Heart right ventricle (tissue), 16 donors: Measurements from ENCODE around the gene HABP2. TPM values are rescaled to one million over a fixed set of nuclear protein-coding genes. Genes with fewer than 3 reads are reported as not detected.

ENCODE experiments used
- ATAC-seq, 8 donors: fragments of 200-7000 bp; cut with Tn5 transposase; one replicate each; pipeline ENCODE4 v1.9.1; 2020; ENCODE audit warnings: mild to moderate bottlenecking in 8 of 8, moderate library complexity in 8 of 8, moderate number of reproducible peaks in 1 of 8
- DNase-seq, 2 donors: peaks; one replicate each; pipeline ENCODE4 v3.0.0-alpha.2; 2020
- H3K27ac ChIP-seq, 10 donors: fragments of 200-600 bp; sonication (generic) in 2 of 10; one replicate each; pipeline versions ENCODE4 v1.5.0 to v1.8.0; 2020 to 2022; ENCODE audit warnings: mild to moderate bottlenecking in 3 of 10
- H3K27me3 ChIP-seq, 7 donors: fragments of 200-600 bp; one replicate each; pipeline ENCODE4 v1.8.0; 2021 to 2022; ENCODE audit warnings: mild to moderate bottlenecking in 2 of 7
- H3K36me3 ChIP-seq, 9 donors: fragments of 200-600 bp; sonication (generic) in 1 of 9; one replicate each; pipeline versions ENCODE4 v1.5.0 to v1.8.0; 2020 to 2022; ENCODE audit warnings: mild to moderate bottlenecking in 2 of 9
- H3K4me1 ChIP-seq, 9 donors: fragments of 200-600 bp; sonication (generic) in 1 of 9; one replicate each; pipeline versions ENCODE4 v1.5.0 to v1.8.0; 2020 to 2022; ENCODE audit warnings: mild to moderate bottlenecking in 4 of 9
- H3K4me3 ChIP-seq, 10 donors: fragments of 200-600 bp; sonication (generic) in 2 of 10; one replicate each; pipeline versions ENCODE4 v1.5.0 to v1.8.0; 2020 to 2022; ENCODE audit warnings: mild to moderate bottlenecking in 7 of 10, moderate library complexity in 2 of 10
- H3K9me3 ChIP-seq, 11 donors: fragments of 200-600 bp in 10 of 11; sonication (generic) in 2 of 11; one replicate each; pipeline versions ENCODE4 v1.5.0 to v1.8.0; 2013 to 2022; ENCODE audit warnings: mild to moderate bottlenecking in 2 of 11, control low read depth in 1 of 11, moderate library complexity in 1 of 11
- WGBS, 2 donors: extraction: QIAGEN DNeasy Blood & Tissue Kit; methylation state at CpG; one replicate each; pipeline ENCODE4 v1.1.7; 2013; ENCODE audit warnings: inconsistent platforms in 1 of 2; 5-methylcytosine and 5-hydroxymethylcytosine counted together
- intact Hi-C, 10 donors: fragments of 100-400 bp; cut with DNase I; formaldehyde crosslinking; loops; one replicate each; pipeline versions ENCODE4 v1.11.1 to v1.14.2; 2022
- polyA plus RNA-seq, 2 donors: library from polyadenylated mRNA; stranded (reverse); fragments of 200-250 nt; gene quantifications; one replicate each; pipeline ENCODE4 v1.2.3, GENCODE V29; 2013
- total RNA-seq, 10 donors: library from RNA; stranded (reverse); fragmentation: NEBNext Ultra II Directional in 3 of 10; extraction: Animal tissue kit (Norgen Biotek cat#: 25700) in 3 of 10; gene quantifications; one replicate each; pipeline versions ENCODE4 v1.2.1 to v1.2.4, GENCODE V29; 2021 to 2023
- TF ChIP-seq, protein P1 (sequence below), 9 donors: fragments of 200-600 bp; sonication (generic) in 2 of 9; IDR thresholded peaks; one replicate each; pipeline versions ENCODE4 v1.5.0 to v1.8.0; 2021 to 2022; ENCODE audit warnings: antibody characterized with exemption in 9 of 9, mild to moderate bottlenecking in 5 of 9, moderate library complexity in 1 of 9
- donor health status: Arrhythmogenic right ventricular cardiomyopathy.
- donor health status: ischemic (EF 13 %, LVEDD 7.1; RV severe dilation, severe dysfunction).
- donor health status: healthy with polysubstance abuse.
- donor health status: DM: no; HTN: yes; CAD: no.
- donor health status: DM: no; HTN: no; CAD: no.
- donor health status: ischemic (EF 25% LVEDD 6.9; RV normal size, moderate dysfunction).
- donor health status: ischemic (EF 25% LVEDD 5.7; RV mildly dilated, moderate dysfunction).
- donor health status: healthy.
- donor health status: DM: yes; HTN: yes; CAD: no.
- donor health status: Ischemic cardiomyopathy.
- donor health status: ischemic (EF 35%, LVEDD 5.7; RV mildly dilated, moderate dysfunction).
- donor health status: nonischemic (EF 11% LVEDD 7.7; RV severe dilation, severe dysfunction).
- donor health status: DM: yes; HTN: yes; CAD: no.
- donor health status: PGD.
- donor health status: ischemic (EF 29% LVEDD 5.4; RV normal size, mild dysfunction).
- donor health status: nonischemic (EF 23%, LVEDD 6.1; RV moderate dilation, normal function).

The HABP2 gene
- total and polyA plus RNA-seq, 12 donors: 0.12 to 0.51 TPM; not detected in 10

DNA sequence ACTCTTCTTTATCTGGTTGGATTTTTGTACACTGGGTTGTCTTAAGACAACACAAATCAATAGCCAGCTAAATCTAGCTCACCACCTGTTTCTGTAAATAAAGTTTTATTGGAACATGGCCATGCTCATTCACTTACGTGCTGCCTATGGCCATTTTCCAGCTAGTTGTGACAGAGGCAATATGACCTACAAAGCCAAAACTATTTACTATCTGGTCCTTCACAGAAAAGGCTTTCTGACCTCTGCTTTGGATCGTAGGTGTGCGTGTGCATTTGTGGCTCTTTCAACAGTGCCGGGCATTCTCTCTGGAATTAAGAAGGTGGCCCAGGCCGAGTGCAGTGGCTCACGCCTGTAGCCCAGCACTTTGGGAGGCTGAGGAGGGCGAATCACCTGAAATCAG is 65.5 kb downstream of the HABP2 start:
- Histone ChIP-seq H3K36me3 (peaks cover 0 to 87% (median 0%) of the 10 kb centered on the region in 9 donors), H3K4me3 (no peak overlapping the region), H3K27me3 (peaks cover 0 to 31% (median 16%) of the 10 kb centered on the region in 7 donors), H3K27ac (peak overlapping the region in 4 of 10 donors; percentile 22 to 49 (median 37)), H3K4me1 (peaks cover 0 to 56% (median 13%) of the 10 kb centered on the region in 9 donors), H3K9me3 (no peaks in the 10 kb centered on the region)
- DNase-seq (no peak), ATAC-seq (peak in 2 of 8 donors; percentile 10 to 48)
- TF ChIP-seq, protein P1, sequence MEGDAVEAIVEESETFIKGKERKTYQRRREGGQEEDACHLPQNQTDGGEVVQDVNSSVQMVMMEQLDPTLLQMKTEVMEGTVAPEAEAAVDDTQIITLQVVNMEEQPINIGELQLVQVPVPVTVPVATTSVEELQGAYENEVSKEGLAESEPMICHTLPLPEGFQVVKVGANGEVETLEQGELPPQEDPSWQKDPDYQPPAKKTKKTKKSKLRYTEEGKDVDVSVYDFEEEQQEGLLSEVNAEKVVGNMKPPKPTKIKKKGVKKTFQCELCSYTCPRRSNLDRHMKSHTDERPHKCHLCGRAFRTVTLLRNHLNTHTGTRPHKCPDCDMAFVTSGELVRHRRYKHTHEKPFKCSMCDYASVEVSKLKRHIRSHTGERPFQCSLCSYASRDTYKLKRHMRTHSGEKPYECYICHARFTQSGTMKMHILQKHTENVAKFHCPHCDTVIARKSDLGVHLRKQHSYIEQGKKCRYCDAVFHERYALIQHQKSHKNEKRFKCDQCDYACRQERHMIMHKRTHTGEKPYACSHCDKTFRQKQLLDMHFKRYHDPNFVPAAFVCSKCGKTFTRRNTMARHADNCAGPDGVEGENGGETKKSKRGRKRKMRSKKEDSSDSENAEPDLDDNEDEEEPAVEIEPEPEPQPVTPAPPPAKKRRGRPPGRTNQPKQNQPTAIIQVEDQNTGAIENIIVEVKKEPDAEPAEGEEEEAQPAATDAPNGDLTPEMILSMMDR (IDR thresholded peaks at IDR 0.05): no peak
- 81 to 85% methylated on average over 7 of the region's 7 CpGs for WGBS, 2 donors
- intact Hi-C loops: no loop called here

DNA sequence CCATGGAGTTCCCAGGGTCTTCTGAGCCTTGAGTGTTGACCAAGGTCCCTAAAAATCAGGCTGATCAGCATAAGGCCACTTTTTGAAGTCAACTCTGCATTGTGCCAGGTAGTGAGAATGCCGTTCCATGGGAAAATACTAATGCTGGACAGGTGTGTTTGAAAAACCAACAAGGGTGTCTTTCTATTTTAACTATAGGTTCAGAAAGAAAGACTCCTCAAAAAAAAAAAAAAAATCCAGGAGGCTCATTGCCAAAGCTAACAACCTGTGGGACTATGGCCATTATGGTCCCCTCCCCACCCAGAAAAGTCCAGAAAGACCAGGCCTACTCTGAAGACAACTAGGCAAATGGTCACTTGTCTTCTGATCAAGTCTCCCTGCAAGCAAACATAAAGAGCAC is 66.5 kb downstream of the HABP2 start:
- Histone ChIP-seq H3K36me3 (peaks cover 0 to 85% (median 0%) of the 10 kb centered on the region in 9 donors), H3K4me3 (no peak overlapping the region), H3K4me1 (peaks cover 0 to 56% (median 8%) of the 10 kb centered on the region in 9 donors), H3K27me3 (peaks cover 0 to 27% (median 16%) of the 10 kb centered on the region in 7 donors), H3K27ac (peak overlapping the region in 2 of 10 donors; percentile 22 to 39), H3K9me3 (no peaks in the 10 kb centered on the region)
- DNase-seq (no peak), ATAC-seq (no peak)
- intact Hi-C loops: no loop called here
- WGBS, 2 donors: 95 to 97% methylated on average over 1 of the region's 1 CpG
- TF ChIP-seq, protein P1 (IDR thresholded peaks at IDR 0.05): no peak

DNA sequence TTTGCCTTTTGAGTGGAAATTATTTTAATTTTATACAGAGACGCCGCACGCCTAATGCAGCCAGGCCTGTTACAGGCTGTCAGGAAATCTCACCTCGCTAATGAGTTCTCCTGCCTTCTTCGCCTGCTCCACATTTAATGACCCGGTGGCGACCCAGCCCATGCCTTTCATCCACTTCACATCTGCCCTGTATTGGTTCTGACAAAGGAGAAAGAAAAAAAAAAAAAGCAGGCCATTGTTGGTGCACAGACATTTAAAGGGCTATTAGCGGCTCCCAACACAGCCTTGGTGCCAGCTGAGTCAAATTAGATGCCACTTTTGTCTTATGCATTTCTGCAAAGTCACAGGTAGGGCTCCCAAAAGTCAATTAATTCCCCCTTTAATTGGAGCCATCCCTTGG is 67.7 kb downstream of the HABP2 start:
- WGBS, 2 donors: 70 to 71% methylated on average over 8 of the region's 8 CpGs
- H3K9me3 ChIP-seq: no peaks in the 10 kb centered on the region
- H3K27me3 ChIP-seq: peaks cover 0 to 26% (median 17%) of the 10 kb centered on the region in 7 donors
- H3K4me3 ChIP-seq: no peak overlapping the region
- intact Hi-C loops: no loop called here
- DNase-seq: no peak
- no peak overlapping the region for H3K27ac ChIP-seq
- TF ChIP-seq, protein P1 (IDR thresholded peaks at IDR 0.05): no peak
- peaks cover 0 to 56% (median 8%) of the 10 kb centered on the region in 9 donors for H3K4me1 ChIP-seq
- peaks cover 0 to 85% (median 4%) of the 10 kb centered on the region in 9 donors for H3K36me3 ChIP-seq
- no peak for ATAC-seq

DNA sequence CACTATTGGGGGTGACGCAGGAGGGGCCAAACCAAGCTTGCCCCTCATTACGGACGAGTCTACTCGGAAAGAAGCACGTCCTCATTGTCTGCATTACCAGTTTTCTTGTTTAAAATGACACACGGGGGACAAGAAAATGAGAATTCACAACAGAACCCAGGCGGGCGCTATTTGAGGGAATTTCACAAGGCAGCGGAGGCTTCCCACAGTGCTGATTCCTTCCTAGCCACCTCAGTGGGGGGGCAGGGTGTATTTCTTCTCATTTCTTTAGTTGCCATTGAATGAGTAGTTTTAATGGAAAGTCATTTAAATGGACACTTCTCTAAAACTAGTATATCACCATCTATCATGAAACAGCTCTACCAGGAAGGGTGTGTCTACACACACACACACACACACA is 68.1 kb downstream of the HABP2 start:
- H3K4me1 ChIP-seq: peaks cover 0 to 56% (median 8%) of the 10 kb centered on the region in 9 donors
- peaks cover 0 to 85% (median 4%) of the 10 kb centered on the region in 9 donors for H3K36me3 ChIP-seq
- no peak overlapping the region for H3K27ac ChIP-seq

More for the DNA sequence above, 68.1 kb downstream of the HABP2 start:
- Histone ChIP-seq H3K4me3 (no peak overlapping the region), H3K27me3 (peaks cover 0 to 24% (median 17%) of the 10 kb centered on the region in 7 donors), H3K9me3 (no peaks in the 10 kb centered on the region)
- intact Hi-C loops: no loop called here
- 86 to 93% methylated on average over 9 of the region's 9 CpGs for WGBS, 2 donors
- ATAC-seq (no peak), DNase-seq (no peak)
- TF ChIP-seq, protein P1 (IDR thresholded peaks at IDR 0.05): no peak
